ENCODE measurements around the gene VSIG10. TPM values are rescaled to one million over a fixed set of nuclear protein-coding genes. Genes with fewer than 3 reads are reported as not detected.
A peak's percentile ranks its signal among the peaks of the same experiment; 100 is the strongest.

VSIG10 gene
- total and polyA plus RNA-seq, 2 of the 13 experiments (the other 11 are each of a cell fraction or from before 2014, with no cell fraction given) = 25.6 to 42.5 TPM

- peak; percentile 59 for TF ChIP-seq FOSL2 (CRISPR knock-in tag; IDR thresholded peaks at IDR 0.05)
- TF ChIP-seq, protein P1, sequence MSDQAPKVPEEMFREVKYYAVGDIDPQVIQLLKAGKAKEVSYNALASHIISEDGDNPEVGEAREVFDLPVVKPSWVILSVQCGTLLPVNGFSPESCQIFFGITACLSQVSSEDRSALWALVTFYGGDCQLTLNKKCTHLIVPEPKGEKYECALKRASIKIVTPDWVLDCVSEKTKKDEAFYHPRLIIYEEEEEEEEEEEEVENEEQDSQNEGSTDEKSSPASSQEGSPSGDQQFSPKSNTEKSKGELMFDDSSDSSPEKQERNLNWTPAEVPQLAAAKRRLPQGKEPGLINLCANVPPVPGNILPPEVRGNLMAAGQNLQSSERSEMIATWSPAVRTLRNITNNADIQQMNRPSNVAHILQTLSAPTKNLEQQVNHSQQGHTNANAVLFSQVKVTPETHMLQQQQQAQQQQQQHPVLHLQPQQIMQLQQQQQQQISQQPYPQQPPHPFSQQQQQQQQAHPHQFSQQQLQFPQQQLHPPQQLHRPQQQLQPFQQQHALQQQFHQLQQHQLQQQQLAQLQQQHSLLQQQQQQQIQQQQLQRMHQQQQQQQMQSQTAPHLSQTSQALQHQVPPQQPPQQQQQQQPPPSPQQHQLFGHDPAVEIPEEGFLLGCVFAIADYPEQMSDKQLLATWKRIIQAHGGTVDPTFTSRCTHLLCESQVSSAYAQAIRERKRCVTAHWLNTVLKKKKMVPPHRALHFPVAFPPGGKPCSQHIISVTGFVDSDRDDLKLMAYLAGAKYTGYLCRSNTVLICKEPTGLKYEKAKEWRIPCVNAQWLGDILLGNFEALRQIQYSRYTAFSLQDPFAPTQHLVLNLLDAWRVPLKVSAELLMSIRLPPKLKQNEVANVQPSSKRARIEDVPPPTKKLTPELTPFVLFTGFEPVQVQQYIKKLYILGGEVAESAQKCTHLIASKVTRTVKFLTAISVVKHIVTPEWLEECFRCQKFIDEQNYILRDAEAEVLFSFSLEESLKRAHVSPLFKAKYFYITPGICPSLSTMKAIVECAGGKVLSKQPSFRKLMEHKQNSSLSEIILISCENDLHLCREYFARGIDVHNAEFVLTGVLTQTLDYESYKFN (CRISPR knock-in tag; conservative IDR thresholded peaks at IDR 0.05) = no peak
- TF ChIP-seq, protein P2, sequence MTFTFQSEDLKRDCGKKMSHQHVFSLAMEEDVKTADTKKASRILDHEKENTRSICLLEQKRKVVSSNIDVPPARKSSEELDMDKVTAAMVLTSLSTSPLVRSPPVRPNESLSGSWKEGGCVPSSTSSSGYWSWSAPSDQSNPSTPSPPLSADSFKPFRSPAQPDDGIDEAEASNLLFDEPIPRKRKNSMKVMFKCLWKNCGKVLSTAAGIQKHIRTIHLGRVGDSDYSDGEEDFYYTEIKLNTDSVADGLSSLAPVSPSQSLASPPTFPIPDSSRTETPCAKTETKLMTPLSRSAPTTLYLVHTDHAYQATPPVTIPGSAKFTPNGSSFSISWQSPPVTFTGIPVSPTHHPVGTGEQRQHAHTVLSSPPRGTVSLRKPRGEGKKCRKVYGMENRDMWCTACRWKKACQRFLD (CRISPR knock-in tag; IDR thresholded peaks at IDR 0.05; ENCODE audit: borderline replicate concordance) = no peak
- TF ChIP-seq SMC3 (IDR thresholded peaks at IDR 0.05; ENCODE audit: low read length) = peak; percentile 48; the same call in 1 of the 2 replicates
- TF ChIP-seq ZBTB49 (CRISPR knock-in tag; IDR thresholded peaks at IDR 0.05; ENCODE audit: borderline replicate concordance) = no peak
- TF ChIP-seq ZNF501 (CRISPR knock-in tag; IDR thresholded peaks at IDR 0.05) = no peak
- TF ChIP-seq, protein P3, sequence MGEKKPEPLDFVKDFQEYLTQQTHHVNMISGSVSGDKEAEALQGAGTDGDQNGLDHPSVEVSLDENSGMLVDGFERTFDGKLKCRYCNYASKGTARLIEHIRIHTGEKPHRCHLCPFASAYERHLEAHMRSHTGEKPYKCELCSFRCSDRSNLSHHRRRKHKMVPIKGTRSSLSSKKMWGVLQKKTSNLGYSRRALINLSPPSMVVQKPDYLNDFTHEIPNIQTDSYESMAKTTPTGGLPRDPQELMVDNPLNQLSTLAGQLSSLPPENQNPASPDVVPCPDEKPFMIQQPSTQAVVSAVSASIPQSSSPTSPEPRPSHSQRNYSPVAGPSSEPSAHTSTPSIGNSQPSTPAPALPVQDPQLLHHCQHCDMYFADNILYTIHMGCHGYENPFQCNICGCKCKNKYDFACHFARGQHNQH (CRISPR knock-in tag; IDR thresholded peaks at IDR 0.05) = 0 out of 2 replicates have a peak, but pooled peaks have one; percentile 29
- TF ChIP-seq ZNF703 (CRISPR knock-in tag; IDR thresholded peaks at IDR 0.05; ENCODE audit: borderline replicate concordance) = no peak
- no peak for TF ChIP-seq GMEB2 (CRISPR knock-in tag; IDR thresholded peaks at IDR 0.05; ENCODE audit: low read depth)
- TF ChIP-seq ZNF207 (IDR thresholded peaks at IDR 0.05; ENCODE audit: borderline replicate concordance) = no peak
- no peak for TF ChIP-seq HNRNPH1 (optimal IDR thresholded peaks at IDR 0.05; ENCODE audit: low read depth, low read length)
- TF ChIP-seq DR1 (CRISPR knock-in tag; IDR thresholded peaks at IDR 0.05) = no peak
- TF ChIP-seq JDP2 (CRISPR knock-in tag; IDR thresholded peaks at IDR 0.05; ENCODE audit: borderline replicate concordance) = no peak
- TF ChIP-seq ZNF589 (CRISPR knock-in tag; conservative IDR thresholded peaks at IDR 0.05) = no peak
- peak; percentile 50 for TF ChIP-seq SALL1 (CRISPR knock-in tag; IDR thresholded peaks at IDR 0.05)
- TF ChIP-seq, protein P4, sequence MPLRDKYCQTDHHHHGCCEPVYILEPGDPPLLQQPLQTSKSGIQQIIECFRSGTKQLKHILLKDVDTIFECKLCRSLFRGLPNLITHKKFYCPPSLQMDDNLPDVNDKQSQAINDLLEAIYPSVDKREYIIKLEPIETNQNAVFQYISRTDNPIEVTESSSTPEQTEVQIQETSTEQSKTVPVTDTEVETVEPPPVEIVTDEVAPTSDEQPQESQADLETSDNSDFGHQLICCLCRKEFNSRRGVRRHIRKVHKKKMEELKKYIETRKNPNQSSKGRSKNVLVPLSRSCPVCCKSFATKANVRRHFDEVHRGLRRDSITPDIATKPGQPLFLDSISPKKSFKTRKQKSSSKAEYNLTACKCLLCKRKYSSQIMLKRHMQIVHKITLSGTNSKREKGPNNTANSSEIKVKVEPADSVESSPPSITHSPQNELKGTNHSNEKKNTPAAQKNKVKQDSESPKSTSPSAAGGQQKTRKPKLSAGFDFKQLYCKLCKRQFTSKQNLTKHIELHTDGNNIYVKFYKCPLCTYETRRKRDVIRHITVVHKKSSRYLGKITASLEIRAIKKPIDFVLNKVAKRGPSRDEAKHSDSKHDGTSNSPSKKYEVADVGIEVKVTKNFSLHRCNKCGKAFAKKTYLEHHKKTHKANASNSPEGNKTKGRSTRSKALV (CRISPR knock-in tag; IDR thresholded peaks at IDR 0.05) = no peak
Observed at GRCh38 chr12:118055144-118055557, 48.7 kb downstream of the VSIG10 start (continued).
